Transverse colon (tissue), 4 donors: Measurements from ENCODE around the gene TAS2R10.

Experiments
- EP300 ChIP-seq: sonication (generic); formaldehyde crosslinking; IDR thresholded peaks from one replicate; pipeline ENCODE4 v1.6.1; 2017; ENCODE audit warnings: antibody characterized with exemption, low read depth
- POLR2A ChIP-seq: fragments of 450-650 bp; IDR thresholded peaks from one replicate; pipeline ENCODE4 v1.6.1; 2016; ENCODE audit warnings: antibody characterized with exemption, mild to moderate bottlenecking, moderate library complexity
- POLR2AphosphoS5 ChIP-seq, 3 donors: sonication (generic); formaldehyde crosslinking; IDR thresholded peaks; one replicate each; pipeline ENCODE4 v1.6.1; 2016; ENCODE audit warnings: antibody characterized with exemption in 3 of 3
- TF ChIP-seq, protein P1 (sequence below), 5 experiments: fragments of 200-600 bp in 3 of 5; fragments of 450-650 bp in 2 of 5; sonication (generic) in 3 of 5; IDR thresholded peaks; 1 replicate in 2 of 5; 2 replicates in 3 of 5; pipeline ENCODE4 v1.5.1; 2016 to 2017; ENCODE audit warnings: antibody characterized with exemption in 5 of 5, inconsistent platforms in 3 of 5, mild to moderate bottlenecking in 2 of 5, moderate library complexity in 1 of 5

DNA sequence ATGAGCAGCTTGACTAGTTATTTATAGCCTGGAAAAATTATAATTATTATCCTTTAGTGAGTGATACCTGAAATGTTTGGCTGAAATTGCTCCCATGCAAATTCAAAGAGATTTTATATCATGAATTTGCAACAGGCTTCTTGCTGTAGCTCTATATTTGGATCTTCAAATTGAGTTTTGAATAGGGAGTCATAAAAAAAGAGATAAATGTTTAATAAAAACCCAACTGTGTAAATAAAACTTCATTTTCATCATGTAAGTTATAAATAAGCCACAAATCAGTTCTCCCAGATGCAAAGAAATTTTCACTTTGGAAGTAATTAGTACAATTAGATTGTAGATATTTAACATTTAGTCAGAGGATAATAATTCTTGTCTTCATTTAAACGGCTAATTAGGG lies 19.0 kb downstream of the TAS2R10 start, which contains the start of gene TAS2R8:
- TF ChIP-seq, protein P1, sequence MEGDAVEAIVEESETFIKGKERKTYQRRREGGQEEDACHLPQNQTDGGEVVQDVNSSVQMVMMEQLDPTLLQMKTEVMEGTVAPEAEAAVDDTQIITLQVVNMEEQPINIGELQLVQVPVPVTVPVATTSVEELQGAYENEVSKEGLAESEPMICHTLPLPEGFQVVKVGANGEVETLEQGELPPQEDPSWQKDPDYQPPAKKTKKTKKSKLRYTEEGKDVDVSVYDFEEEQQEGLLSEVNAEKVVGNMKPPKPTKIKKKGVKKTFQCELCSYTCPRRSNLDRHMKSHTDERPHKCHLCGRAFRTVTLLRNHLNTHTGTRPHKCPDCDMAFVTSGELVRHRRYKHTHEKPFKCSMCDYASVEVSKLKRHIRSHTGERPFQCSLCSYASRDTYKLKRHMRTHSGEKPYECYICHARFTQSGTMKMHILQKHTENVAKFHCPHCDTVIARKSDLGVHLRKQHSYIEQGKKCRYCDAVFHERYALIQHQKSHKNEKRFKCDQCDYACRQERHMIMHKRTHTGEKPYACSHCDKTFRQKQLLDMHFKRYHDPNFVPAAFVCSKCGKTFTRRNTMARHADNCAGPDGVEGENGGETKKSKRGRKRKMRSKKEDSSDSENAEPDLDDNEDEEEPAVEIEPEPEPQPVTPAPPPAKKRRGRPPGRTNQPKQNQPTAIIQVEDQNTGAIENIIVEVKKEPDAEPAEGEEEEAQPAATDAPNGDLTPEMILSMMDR (IDR thresholded peaks at IDR 0.05): no peak
- TF ChIP-seq POLR2A: no peak
- no peak for TF ChIP-seq POLR2AphosphoS5 (IDR thresholded peaks at IDR 0.05)
- TF ChIP-seq EP300: no peak
